HG02610 (cell line): ENCODE measurements around the gene PRSS12.
"Not testable (repeated sequence)": the region's sequence is repeated elsewhere in the genome, so short reads cannot be mapped to it uniquely, and the experiment has no call there.

ENCODE experiments used
- ATAC-seq: cut with Tn5 transposase; IDR thresholded peaks from one replicate; pipeline ENCODE4 v1.9.1; 2021; ENCODE audit warnings: mild to moderate bottlenecking, moderate library complexity; ENCODE audit not compliant: unreplicated experiment

Gene PRSS12, protein sequence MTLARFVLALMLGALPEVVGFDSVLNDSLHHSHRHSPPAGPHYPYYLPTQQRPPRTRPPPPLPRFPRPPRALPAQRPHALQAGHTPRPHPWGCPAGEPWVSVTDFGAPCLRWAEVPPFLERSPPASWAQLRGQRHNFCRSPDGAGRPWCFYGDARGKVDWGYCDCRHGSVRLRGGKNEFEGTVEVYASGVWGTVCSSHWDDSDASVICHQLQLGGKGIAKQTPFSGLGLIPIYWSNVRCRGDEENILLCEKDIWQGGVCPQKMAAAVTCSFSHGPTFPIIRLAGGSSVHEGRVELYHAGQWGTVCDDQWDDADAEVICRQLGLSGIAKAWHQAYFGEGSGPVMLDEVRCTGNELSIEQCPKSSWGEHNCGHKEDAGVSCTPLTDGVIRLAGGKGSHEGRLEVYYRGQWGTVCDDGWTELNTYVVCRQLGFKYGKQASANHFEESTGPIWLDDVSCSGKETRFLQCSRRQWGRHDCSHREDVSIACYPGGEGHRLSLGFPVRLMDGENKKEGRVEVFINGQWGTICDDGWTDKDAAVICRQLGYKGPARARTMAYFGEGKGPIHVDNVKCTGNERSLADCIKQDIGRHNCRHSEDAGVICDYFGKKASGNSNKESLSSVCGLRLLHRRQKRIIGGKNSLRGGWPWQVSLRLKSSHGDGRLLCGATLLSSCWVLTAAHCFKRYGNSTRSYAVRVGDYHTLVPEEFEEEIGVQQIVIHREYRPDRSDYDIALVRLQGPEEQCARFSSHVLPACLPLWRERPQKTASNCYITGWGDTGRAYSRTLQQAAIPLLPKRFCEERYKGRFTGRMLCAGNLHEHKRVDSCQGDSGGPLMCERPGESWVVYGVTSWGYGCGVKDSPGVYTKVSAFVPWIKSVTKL

DNA sequence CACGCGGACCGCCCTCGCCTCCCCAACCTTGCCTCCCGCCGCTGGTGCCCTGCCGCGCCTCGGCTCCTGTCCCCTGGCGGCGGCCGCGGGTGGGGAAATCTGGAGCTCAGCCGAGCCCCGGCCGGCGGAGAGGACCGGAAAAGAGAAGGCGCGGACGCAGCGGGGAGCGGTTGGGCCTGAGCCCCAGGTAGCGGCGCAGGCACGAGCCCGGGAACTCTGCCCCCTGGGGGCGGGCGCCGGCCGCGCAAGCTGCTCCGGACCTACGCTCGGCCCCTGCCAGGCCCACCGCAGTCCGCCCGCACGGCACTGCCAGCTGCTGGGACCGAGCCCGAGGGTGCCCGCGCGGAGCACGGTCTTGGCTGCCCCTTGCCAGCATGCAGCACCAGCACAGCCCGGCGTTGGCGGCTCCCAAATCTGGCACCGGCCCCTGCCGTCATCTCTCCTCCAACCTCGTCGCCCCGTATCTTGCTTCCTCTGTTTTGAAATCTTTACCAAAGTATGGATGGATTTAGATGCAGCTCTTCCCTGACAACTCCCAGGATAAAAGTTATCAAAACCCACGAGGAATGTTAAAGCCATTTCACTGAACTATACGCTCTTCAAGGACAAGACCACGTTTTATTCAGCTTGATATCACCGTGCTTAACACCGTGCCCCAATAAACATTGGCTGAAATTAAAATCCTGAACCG, at the start of gene PRSS12:
Gene PRSS12, minus strand, starts transcription at position 161 of the 691 bp plus-strand sequence. CDS start 283 bp downstream, outside the sequence.
- peak; percentile 97 for ATAC-seq

GRCh38 chr4:118400356-118400755, 47.6 kb upstream of the PRSS12 start:
- no peak for ATAC-seq

DNA sequence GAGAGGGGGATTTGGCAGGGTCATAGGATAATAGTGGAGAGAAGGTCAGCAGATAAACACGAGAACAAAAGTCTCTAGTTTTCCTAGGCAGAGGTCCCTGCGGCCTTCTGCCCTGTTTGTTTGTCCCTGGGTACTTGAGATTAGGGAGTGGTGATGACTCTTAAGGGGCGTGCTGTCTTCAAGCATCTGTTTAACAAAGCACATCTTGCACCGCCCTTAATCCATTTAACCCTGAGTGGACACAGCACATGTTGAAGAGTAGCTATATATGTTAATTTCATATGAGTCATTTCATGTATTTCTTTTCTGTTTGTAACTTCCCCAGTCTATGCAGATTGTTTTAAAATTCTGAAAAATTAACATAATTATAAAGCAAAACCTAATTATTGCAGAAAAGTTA, 47.1 kb upstream of the PRSS12 start:
- not testable (repeated sequence) for ATAC-seq

GRCh38 chr4:118398226-118399090, 45.7 kb upstream of the PRSS12 start:
- ATAC-seq: peak; percentile 84

GRCh38 chr4:118397623-118397979, 44.8 kb upstream of the PRSS12 start:
- no peak for ATAC-seq

DNA sequence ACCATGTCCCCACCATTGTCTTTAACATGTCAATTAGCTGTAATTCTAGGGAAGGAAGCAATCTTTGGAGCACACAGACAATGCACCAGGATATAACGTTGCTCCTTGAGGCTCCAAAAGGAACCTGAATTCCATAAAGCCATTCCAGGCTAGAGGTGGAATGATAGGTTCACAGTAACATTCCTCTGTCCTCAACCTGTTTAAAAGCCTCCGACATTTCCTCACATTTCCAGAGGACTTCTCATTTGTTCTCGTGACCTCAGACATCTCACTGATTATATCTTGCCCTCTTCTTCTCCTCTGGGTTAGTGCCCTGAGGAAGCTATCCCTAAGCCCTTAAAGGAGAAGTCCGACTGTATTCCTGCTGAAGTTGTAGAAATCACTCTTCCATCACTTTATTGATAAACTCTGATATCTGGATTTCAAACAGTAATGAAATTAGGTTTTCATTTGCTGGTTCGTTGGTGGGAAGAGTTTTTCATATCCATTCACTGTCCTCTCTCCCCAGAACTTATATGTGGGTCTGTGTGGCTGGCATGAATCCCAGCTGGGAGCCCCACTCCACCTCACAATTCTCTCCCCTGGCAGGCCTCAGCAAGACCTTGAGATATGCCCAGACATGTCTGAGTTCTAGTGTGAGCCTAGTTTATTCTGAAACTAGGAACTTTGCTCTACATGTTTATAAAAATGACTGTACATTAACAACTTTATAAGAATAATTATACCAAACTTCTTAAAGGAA, 44.2 kb upstream of the PRSS12 start:
- peak; percentile 39 for ATAC-seq

GRCh38 chr4:118395057-118395644, 42.3 kb upstream of the PRSS12 start:
- ATAC-seq: no peak

DNA sequence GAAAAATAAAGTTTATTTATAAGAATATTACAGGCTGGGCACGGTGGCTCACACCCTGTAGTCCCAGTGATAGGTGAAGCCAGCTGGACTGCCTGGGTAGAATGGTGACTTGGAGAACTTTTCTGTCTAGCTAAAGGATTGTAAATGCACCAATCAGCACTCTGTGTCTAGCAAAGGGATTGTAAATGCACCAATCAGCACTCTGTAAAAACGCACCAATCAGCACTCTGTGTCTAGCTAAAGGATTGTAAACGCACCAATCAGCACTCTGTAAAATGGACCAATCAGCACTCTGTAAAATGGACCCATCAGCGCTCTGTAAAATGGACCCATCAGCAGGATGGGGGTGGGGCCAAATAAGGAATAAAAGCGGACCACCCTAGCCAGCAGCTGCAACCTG, 39.7 kb upstream of the PRSS12 start:
- ATAC-seq: not testable (repeated sequence)

DNA sequence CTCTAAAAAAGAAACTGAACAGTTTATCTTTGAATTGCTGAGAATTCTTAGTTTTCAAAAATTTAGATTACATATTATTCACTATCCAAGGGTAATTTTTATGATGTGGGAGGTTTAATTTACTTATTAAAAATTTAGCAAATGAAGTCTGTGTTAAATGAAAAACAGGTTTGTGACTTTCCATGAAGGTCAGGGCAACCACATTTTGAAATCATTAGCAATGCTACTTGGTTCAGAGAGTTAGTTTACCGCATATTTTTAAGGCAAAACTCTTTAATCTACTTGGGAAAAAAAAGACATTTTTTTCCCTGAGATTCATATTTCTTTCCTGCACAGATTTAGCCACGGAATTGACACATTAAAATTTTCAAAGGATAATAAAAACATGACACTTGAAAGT, 37.3 kb upstream of the PRSS12 start:
- ATAC-seq: no peak

DNA sequence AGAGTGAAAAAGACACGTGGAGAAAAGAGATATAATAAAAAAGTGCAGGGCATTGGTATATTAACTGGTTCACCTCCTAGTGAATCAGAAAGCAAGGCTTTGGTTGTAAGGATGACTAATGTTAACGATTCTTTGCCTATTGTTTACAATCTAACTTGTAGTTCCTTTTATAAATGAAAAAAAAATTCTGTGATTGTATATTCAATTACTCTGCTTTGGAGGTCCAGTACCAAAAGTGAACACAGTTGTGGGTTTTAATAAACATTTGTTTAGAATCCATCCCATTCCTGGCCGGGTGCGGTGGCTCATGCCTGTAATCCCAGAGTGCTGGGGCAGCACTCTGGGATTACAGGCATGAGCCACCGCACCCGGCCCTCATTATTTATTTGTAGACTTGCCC, 36.9 kb upstream of the PRSS12 start:
- ATAC-seq: no peak

GRCh38 chr4:118388606-118389005, 35.8 kb upstream of the PRSS12 start:
- ATAC-seq: no peak

GRCh38 chr4:118381902-118382301, 29.1 kb upstream of the PRSS12 start:
- no peak for ATAC-seq

DNA sequence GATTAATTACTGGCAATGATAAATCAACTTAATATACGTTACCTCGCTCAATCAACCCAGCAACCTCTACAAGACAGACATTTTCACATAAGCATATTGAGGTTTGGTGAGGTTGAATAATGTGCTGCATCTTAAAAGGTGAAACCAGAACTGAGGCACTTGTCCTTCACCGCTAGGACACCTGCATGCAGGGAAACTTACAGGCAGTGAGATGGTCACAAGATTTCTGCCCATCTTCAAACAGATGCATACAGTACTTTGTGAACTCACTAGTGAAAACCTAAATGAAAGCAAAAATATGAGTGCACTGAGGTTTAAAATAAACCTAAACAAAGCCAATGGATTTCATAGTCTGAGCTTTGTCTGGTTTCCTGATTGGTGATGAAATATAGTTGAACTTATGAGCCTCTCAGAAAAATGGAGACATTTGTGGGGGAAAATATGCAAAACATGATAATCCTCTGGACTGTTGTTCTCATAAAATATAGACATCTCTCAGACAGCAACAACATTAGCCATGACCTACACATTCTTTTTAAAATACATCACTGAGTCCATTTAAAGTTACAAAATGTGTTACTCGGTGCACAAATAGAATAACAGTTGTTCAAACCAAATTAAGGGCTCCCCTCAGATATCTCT, 20.9 kb upstream of the PRSS12 start:
- ATAC-seq: no peak

- ATAC-seq: no peak
These were observed 19.4 kb upstream of the PRSS12 start for GRCh38 chr4:118372251-118372650.

- no peak for ATAC-seq
These were observed 16.4 kb upstream of the PRSS12 start for GRCh38 chr4:118369231-118369630.

DNA sequence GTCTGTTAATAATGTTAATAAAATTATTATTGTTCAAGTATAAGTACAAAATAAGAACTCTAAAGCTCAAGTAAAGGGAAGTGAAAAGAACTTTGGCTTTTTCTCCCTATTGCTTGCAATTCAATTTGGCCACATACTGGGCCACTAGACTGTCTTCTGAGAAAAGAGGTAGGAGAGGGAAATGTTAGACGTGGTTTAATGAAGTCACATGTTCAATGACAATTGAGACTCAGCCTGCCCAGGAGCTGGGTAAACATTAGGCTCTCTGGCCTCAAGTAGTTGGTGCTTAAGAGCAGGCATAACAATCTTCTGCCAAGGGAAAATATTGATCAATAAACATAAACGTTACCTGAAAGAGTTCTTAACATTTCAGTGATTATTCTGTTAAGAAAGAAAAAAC, 15.1 kb upstream of the PRSS12 start:
- no peak for ATAC-seq

GRCh38 chr4:118367361-118367760, 14.6 kb upstream of the PRSS12 start:
- ATAC-seq: no peak

- ATAC-seq: no peak
These were observed 10.4 kb upstream of the PRSS12 start for GRCh38 chr4:118363166-118363565.

- ATAC-seq: no peak
These were observed 8.4 kb upstream of the PRSS12 start for GRCh38 chr4:118361192-118361591.
